ENCODE measurements around the gene DMKN. TPM values are rescaled to one million over a fixed set of nuclear protein-coding genes. Genes with fewer than 3 reads are reported as not detected.

The DMKN gene
- total and polyA plus RNA-seq, 2 of the 4 experiments (the other 2 are of a cell fraction): 0.36 to 2.4 TPM

- dilution Hi-C loops (cut with HindIII; ENCODE audit: low sequenced_read_pairs, unreplicated experiment): no loop called here
- Histone ChIP-seq H2BK5ac (ENCODE audit: low read depth, low read length, poor library complexity, severe bottlenecking) (no peak overlapping the region), H2BK15ac (ENCODE audit: low read depth, low read length) (no peak overlapping the region), H4K20me1 (ENCODE audit: insufficient read depth, low read length) (0 out of 2 replicates have a peak, but pooled peaks cover 7% of the 10 kb centered on the region), H3K27ac (ENCODE audit: insufficient read depth, low read length) (no peak overlapping the region), H4K5ac (ENCODE audit: low read depth, low read length) (no peak overlapping the region), H3K4me3 (ENCODE audit: insufficient read depth, low read depth, low read length) (no peak overlapping the region), H3K27me3 (ENCODE audit: control insufficient read depth, insufficient read depth, low read length) (peaks cover 6% of the 10 kb centered on the region), H3K36me3 (ENCODE audit: control insufficient read depth, insufficient read depth, low read length) (peaks cover 4% of the 10 kb centered on the region; the same call in 1 of the 2 replicates), H2AK5ac (ENCODE audit: low read depth, low read length) (no peak overlapping the region), H3K9ac (ENCODE audit: low read depth, low read length) (no peak overlapping the region), H3K4ac (ENCODE audit: low read depth, low read length) (no peak overlapping the region), H2AK9ac (replicated peaks; ENCODE audit: low read depth, low read length, poor library complexity) (no peak overlapping the region), H3K23ac (ENCODE audit: low read depth, low read length) (no peak overlapping the region), H3K14ac (replicated peaks; ENCODE audit: low read depth, low read length) (no peak overlapping the region), H2AFZ (replicated peaks; ENCODE audit: low read length, poor library complexity) (no peak overlapping the region), H2BK120ac (ENCODE audit: low read depth, low read length) (no peak overlapping the region), H3K79me1 (ENCODE audit: low read depth in 1 of 2, low read length in 2 of 2) (peaks cover 18 to 29% of the 10 kb centered on the region in 2 experiments), H3K56ac (ENCODE audit: extremely low read depth, insufficient read depth, low read length) (no peak overlapping the region), H2BK20ac (ENCODE audit: low read depth, low read length) (no peak overlapping the region), H3K9me3 (ENCODE audit: control insufficient read depth, insufficient read depth, low read length) (no peaks in the 10 kb centered on the region), H3K4me2 (ENCODE audit: low read depth, low read length) (no peak overlapping the region), H4K91ac (ENCODE audit: insufficient read depth, low read depth, low read length) (no peak overlapping the region), H4K8ac (ENCODE audit: low read depth in 2 of 2, low read length in 2 of 2) (no peak overlapping the region), H3K9me1 (ENCODE audit: insufficient read depth, low read length) (no peaks in the 10 kb centered on the region), H3K4me1 (ENCODE audit: control insufficient read depth, insufficient read depth, low read length) (peaks cover 3% of the 10 kb centered on the region; the same call in 1 of the 2 replicates), H3K18ac (ENCODE audit: low read depth, low read length) (no peak overlapping the region)
- no peak for DNase-seq
- intact Hi-C loops (cut with micrococcal nuclease): loop anchor here (1.0 to 5.0 kb wide), 3 partner anchors 77 to 167 kb away; partner anchors contain the start of genes RBM42 and ZBTB32
- ChIA-PET CTCF (no interaction called here), POLR2A (ENCODE audit: unreplicated experiment) (no interaction called here)
- in situ Hi-C loops (cut with MboI; ENCODE audit: low sequenced_read_pairs): loop anchor here (5.0 kb wide), 1 partner anchor 167 kb away; the partner anchor contains the start of gene KMT2B
- WGBS, 2 experiments (ENCODE audit: extremely low coverage in 2 of 2, insufficient read length in 1 of 2): 80% methylated on average over 4 of the region's 15 CpGs; no CpG with 5 or more reads in 1 of the 2 experiments
- ATAC-seq (ENCODE audit: low read depth): no peak
- no TSS peak for BruUV-seq (replicated peaks)
- TF ChIP-seq MAFK (IDR thresholded peaks at IDR 0.05; ENCODE audit: low read depth, low read length): no peak
- TF ChIP-seq FOS (IDR thresholded peaks at IDR 0.05; ENCODE audit: low read depth, low read length): no peak
- TF ChIP-seq RAD21 (IDR thresholded peaks at IDR 0.05; ENCODE audit: low read length): no peak
- TF ChIP-seq ELK1 (IDR thresholded peaks at IDR 0.05; ENCODE audit: borderline replicate concordance, low read depth, low read length): no peak
- TF ChIP-seq RFX5 (IDR thresholded peaks at IDR 0.05; ENCODE audit: low read depth, low read length): no peak
- no peak for TF ChIP-seq SMC3 (IDR thresholded peaks at IDR 0.05; ENCODE audit: low read depth, low read length)
- no peak for TF ChIP-seq CHD1 (IDR thresholded peaks at IDR 0.05; ENCODE audit: low read depth, low read length)
- no peak for TF ChIP-seq MXI1 (IDR thresholded peaks at IDR 0.05; ENCODE audit: borderline replicate concordance, low read depth, low read length)
- TF ChIP-seq CTCF (conservative IDR thresholded peaks at IDR 0.05; ENCODE audit: low read depth, low read length): no peak
- no peak for TF ChIP-seq MAZ (IDR thresholded peaks at IDR 0.05; ENCODE audit: borderline replicate concordance, low read depth, low read length)
- no peak for TF ChIP-seq RCOR1 (IDR thresholded peaks at IDR 0.05; ENCODE audit: insufficient replicate concordance, low read length)
- no peak for TF ChIP-seq NFE2L2 (IDR thresholded peaks at IDR 0.05; ENCODE audit: low read depth, low read length)
Observed at GRCh38 chr19:35549879-35550523, 36.6 kb upstream of the DMKN start.

All from IMR-90 (cell line).